ENCODE data around the gene ABHD10. TPM values are rescaled to one million over a fixed set of nuclear protein-coding genes. Genes with fewer than 3 reads are reported as not detected.

Gene ABHD10
- total RNA-seq, 4 donors from 2014 or later: 2.2 to 23.3 (median 9.3) TPM

DNA sequence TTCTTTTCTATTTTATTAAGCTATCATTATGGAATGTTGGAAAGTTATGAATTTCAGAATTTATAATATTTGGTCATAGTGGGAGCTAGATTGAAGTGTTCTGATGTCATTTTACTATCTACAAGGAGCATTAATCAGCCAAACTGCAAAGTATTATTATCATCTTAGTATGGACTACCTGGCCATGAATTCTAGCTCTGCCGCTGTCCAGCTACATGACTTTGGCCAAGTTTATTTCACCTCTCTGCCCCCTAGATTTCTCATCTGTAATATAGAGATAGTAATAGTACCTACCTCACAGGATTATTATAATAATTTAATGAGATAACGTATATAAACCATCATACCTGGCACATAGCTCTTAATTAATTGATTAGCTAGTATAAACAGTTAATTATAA, 27.8 kb upstream of the ABHD10 start:
- TF ChIP-seq POLR2A (IDR thresholded peaks at IDR 0.05): no peak
- TF ChIP-seq POLR2AphosphoS5 (IDR thresholded peaks at IDR 0.05): no peak
- TF ChIP-seq, protein P1, sequence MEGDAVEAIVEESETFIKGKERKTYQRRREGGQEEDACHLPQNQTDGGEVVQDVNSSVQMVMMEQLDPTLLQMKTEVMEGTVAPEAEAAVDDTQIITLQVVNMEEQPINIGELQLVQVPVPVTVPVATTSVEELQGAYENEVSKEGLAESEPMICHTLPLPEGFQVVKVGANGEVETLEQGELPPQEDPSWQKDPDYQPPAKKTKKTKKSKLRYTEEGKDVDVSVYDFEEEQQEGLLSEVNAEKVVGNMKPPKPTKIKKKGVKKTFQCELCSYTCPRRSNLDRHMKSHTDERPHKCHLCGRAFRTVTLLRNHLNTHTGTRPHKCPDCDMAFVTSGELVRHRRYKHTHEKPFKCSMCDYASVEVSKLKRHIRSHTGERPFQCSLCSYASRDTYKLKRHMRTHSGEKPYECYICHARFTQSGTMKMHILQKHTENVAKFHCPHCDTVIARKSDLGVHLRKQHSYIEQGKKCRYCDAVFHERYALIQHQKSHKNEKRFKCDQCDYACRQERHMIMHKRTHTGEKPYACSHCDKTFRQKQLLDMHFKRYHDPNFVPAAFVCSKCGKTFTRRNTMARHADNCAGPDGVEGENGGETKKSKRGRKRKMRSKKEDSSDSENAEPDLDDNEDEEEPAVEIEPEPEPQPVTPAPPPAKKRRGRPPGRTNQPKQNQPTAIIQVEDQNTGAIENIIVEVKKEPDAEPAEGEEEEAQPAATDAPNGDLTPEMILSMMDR (IDR thresholded peaks at IDR 0.05): no peak
- no peak for TF ChIP-seq EP300 (IDR thresholded peaks at IDR 0.05; ENCODE audit: low read depth)
- in situ Hi-C loops (cut with MboI; ENCODE audit: low pct_ligation_motif_present in 1 of 4, low pct_unique_long_range_greater_than_20kb in 1 of 4, low sequenced_read_pairs in 3 of 4) (no loop called here), intact Hi-C loops (cut with DNase I; ENCODE audit: low total_unique reads) (no loop called here)
- Histone ChIP-seq H3K27ac (no peak overlapping the region), H3K27me3 (no peaks in the 10 kb centered on the region), H3K36me3 (no peaks in the 10 kb centered on the region), H3K9me3 (no peaks in the 10 kb centered on the region), H3K4me1 (peaks cover 0 to 11% (median 0%) of the 10 kb centered on the region in 4 donors), H3K4me3 (no peak overlapping the region)
- no peak for DNase-seq
- WGBS, 2 donors (ENCODE audit: low coverage in 1 of 2): 90 to 100% methylated on average over 2 of the region's 2 CpGs

DNA sequence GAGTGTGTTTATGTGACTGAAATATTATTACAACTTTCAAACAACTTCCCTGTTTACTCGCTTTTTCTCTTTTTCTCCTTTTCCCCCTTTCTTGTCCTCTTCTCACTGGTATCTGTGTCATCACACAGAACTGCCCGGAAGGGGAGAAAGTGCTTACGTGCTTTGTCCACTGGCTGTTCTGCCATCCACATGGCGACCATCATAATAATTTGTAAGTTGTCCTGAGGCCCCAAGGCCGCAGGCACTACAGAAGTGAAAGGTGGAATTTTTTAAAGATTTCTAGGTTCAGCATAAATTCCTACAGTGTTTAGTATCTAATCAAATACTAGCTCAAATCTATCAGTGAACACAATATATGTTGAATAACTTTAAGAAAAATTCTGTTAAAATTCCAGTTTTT, 26.7 kb upstream of the ABHD10 start:
- no peaks in the 10 kb centered on the region for H3K27me3 ChIP-seq
- no peak overlapping the region for H3K27ac ChIP-seq
- in situ Hi-C loops (cut with MboI; ENCODE audit: low pct_ligation_motif_present in 1 of 4, low pct_unique_long_range_greater_than_20kb in 1 of 4, low sequenced_read_pairs in 3 of 4): no loop called here
- 88 to 95% methylated on average over 5 of the region's 5 CpGs for WGBS, 2 donors (ENCODE audit: low coverage in 1 of 2)
- no peaks in the 10 kb centered on the region for H3K9me3 ChIP-seq
- intact Hi-C loops (cut with DNase I; ENCODE audit: low total_unique reads): no loop called here
- no peak overlapping the region for H3K4me3 ChIP-seq
- H3K36me3 ChIP-seq: no peaks in the 10 kb centered on the region
- TF ChIP-seq EP300 (IDR thresholded peaks at IDR 0.05; ENCODE audit: low read depth) (no peak), POLR2AphosphoS5 (IDR thresholded peaks at IDR 0.05) (no peak), POLR2A (IDR thresholded peaks at IDR 0.05) (no peak)
- TF ChIP-seq, protein P1 (IDR thresholded peaks at IDR 0.05): no peak
- DNase-seq: no peak
- H3K4me1 ChIP-seq: peaks cover 0 to 7% (median 0%) of the 10 kb centered on the region in 4 donors

GRCh38 chr3:111952866-111953450, 25.9 kb upstream of the ABHD10 start:
- in situ Hi-C loops (cut with MboI; ENCODE audit: low pct_ligation_motif_present in 1 of 4, low pct_unique_long_range_greater_than_20kb in 1 of 4, low sequenced_read_pairs in 3 of 4): no loop called here
- TF ChIP-seq EP300 (IDR thresholded peaks at IDR 0.05; ENCODE audit: low read depth): no peak
- no peak for TF ChIP-seq POLR2A (IDR thresholded peaks at IDR 0.05)
- no peak for TF ChIP-seq POLR2AphosphoS5 (IDR thresholded peaks at IDR 0.05)
- TF ChIP-seq, protein P1 (IDR thresholded peaks at IDR 0.05): no peak

DNA sequence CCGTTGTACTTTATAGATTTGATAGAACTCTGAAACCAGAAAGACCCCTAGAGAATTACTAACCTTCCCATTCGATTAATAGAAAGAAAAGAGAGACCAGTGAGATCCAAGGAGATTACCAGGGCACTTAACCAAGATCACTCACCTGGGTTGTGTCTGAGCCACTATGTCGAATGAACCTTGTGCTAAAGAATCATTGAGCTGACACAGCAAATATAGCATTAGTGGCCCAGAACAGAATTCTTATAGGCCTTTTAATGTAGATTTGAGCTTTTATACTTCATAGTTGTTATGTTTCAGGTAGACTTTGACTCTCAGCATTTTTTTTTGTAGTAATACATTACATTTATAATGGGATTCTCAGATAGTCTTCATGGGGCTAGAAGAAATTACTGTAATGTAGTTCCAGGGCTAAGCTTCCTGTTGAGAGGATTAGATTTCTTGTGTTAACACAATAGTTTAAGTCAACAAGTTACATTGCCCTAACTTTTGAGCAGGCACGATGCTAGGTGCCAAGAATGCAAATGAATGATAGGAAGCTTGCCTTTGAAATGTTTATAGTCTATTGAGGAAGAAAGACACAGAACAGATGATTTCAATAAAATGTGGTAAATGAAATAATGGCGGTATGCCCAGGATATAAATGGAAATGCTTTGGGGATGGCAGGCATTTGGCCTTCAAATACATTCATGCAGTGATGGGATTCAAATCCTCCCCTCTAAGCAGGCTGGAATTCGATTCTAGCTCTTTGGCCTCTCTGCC, 24.4 kb upstream of the ABHD10 start:
- 36 to 49% methylated on average over 6 of the region's 6 CpGs for WGBS, 2 donors (ENCODE audit: low coverage in 1 of 2)
- Histone ChIP-seq H3K27ac (no peak overlapping the region), H3K4me3 (no peak overlapping the region), H3K36me3 (no peaks in the 10 kb centered on the region), H3K4me1 (peaks cover 0 to 5% (median 0%) of the 10 kb centered on the region in 4 donors), H3K9me3 (no peaks in the 10 kb centered on the region), H3K27me3 (no peaks in the 10 kb centered on the region)
- no peak for DNase-seq
- in situ Hi-C loops (cut with MboI; ENCODE audit: low pct_ligation_motif_present in 1 of 4, low pct_unique_long_range_greater_than_20kb in 1 of 4, low sequenced_read_pairs in 3 of 4) (no loop called here), intact Hi-C loops (cut with DNase I; ENCODE audit: low total_unique reads) (no loop called here)
- no peak for TF ChIP-seq EP300 (IDR thresholded peaks at IDR 0.05; ENCODE audit: low read depth)
- no peak for TF ChIP-seq POLR2A (IDR thresholded peaks at IDR 0.05)
- no peak for TF ChIP-seq POLR2AphosphoS5 (IDR thresholded peaks at IDR 0.05)
- TF ChIP-seq, protein P1 (IDR thresholded peaks at IDR 0.05): no peak

More at GRCh38 chr3:111952866-111953450, 25.9 kb upstream of the ABHD10 start:
- H3K9me3 ChIP-seq: no peaks in the 10 kb centered on the region
- intact Hi-C loops (cut with DNase I; ENCODE audit: low total_unique reads): no loop called here
- no peak overlapping the region for H3K4me3 ChIP-seq
- 87 to 100% methylated on average over 2 to 6 of the region's 6 CpGs for WGBS, 2 donors (ENCODE audit: low coverage in 1 of 2)
- H3K27ac ChIP-seq: no peak overlapping the region
- DNase-seq: no peak
- peaks cover 0 to 5% (median 0%) of the 10 kb centered on the region in 4 donors for H3K4me1 ChIP-seq
- H3K36me3 ChIP-seq: no peaks in the 10 kb centered on the region
- no peaks in the 10 kb centered on the region for H3K27me3 ChIP-seq
